Endothelial cell of umbilical vein (primary cell): ENCODE measurements around the gene TMEM270. TPM values are rescaled to one million over a fixed set of nuclear protein-coding genes. Genes with fewer than 3 reads are reported as not detected.

Experiments used
- BruUV-seq: library from RNA; stranded (reverse); fragments of 400-500 nt; replicated peaks from 2 replicates; lab custom pipeline; 2021; lab: Mats Ljungman, UMichigan
- CTCF ChIA-PET: fragments of 300-600, 350-600 bp; sonication (Branson Sonifier 250); formaldehyde crosslinking; loops from one replicate; lab custom pipeline; 2021; ENCODE audit warnings: antibody characterized with exemption, inconsistent platforms; lab: Charles Lee
- POLR2A ChIA-PET: fragments of 300-600, 350-600 bp; sonication (Branson Sonifier 250); formaldehyde crosslinking; loops from one replicate; lab custom pipeline; 2021; ENCODE audit warnings: antibody characterized with exemption, inconsistent platforms; lab: Charles Lee
- DNase-seq: peaks from one replicate; pipeline ENCODE4 v3.0.0-alpha.2; 2011; ENCODE audit warnings: low read depth, low spot score
- FAIRE-seq: peaks from 2 replicates; lab custom pipeline; 2011; peaks lifted over from hg19 to GRCh38; lab: Jason Lieb, UNC
- H2AFZ ChIP-seq: 2 replicates; pipeline ENCODE4 v1.6.0; 2012; ENCODE audit warnings: low read depth, low read length, control low read depth, inconsistent platforms
- H3K27ac ChIP-seq: 2 replicates; pipeline ENCODE4 v1.5.1; 2011; ENCODE audit warnings: low read depth, mild to moderate bottlenecking, control low read depth, low read length, moderate library complexity; ENCODE audit not compliant: insufficient read depth
- H3K27me3 ChIP-seq, 2 experiments: 2 replicates each; pipeline versions ENCODE4 v1.6.0 to v1.6.1; 2011; ENCODE audit warnings: low read length in 2 of 2, mixed read lengths in 1 of 2; ENCODE audit not compliant: control insufficient read depth in 2 of 2, insufficient read depth in 2 of 2
- H3K36me3 ChIP-seq, 2 experiments: 2 replicates in 1 of 2; 3 replicates in 1 of 2; pipeline ENCODE4 v1.5.1; 2011; ENCODE audit warnings: low read length in 2 of 2, mild to moderate bottlenecking in 1 of 2, moderate library complexity in 1 of 2; ENCODE audit not compliant: control insufficient read depth in 2 of 2, insufficient read depth in 2 of 2; ENCODE audit errors: extremely low read depth in 1 of 2
- H3K4me1 ChIP-seq: 3 replicates; pipeline ENCODE4 v1.5.1; 2011; ENCODE audit warnings: mild to moderate bottlenecking, low read length; ENCODE audit not compliant: control insufficient read depth, insufficient read depth; ENCODE audit errors: extremely low read depth
- H3K4me2 ChIP-seq: 2 replicates; pipeline ENCODE4 v1.6.1; 2011; ENCODE audit warnings: low read length, control low read depth, mixed read lengths; ENCODE audit not compliant: insufficient read depth
- H3K4me3 ChIP-seq, 3 experiments: fragments of 200-600 bp in 1 of 3; sonication (generic), shearing (Covaris generic) in 1 of 3; replicated peaks in 1 of 3; 2 replicates each; pipeline ENCODE4 v1.5.1; 2011 to 2016; ENCODE audit warnings: control low read depth in 3 of 3, low read length in 3 of 3, mild to moderate bottlenecking in 2 of 3, inconsistent platforms in 1 of 3, low read depth in 1 of 3, moderate library complexity in 1 of 3; ENCODE audit not compliant: insufficient read depth in 1 of 3
- H3K79me2 ChIP-seq: 2 replicates; pipeline ENCODE4 v1.6.0; 2012; ENCODE audit warnings: low read length, inconsistent platforms; ENCODE audit not compliant: control insufficient read depth, insufficient read depth
- H3K9ac ChIP-seq: replicated peaks from 2 replicates; pipeline ENCODE3; 2011; ENCODE audit warnings: low read length, control low read depth; ENCODE audit not compliant: insufficient read depth; ENCODE audit errors: extremely low read depth
- H3K9me1 ChIP-seq: replicated peaks from 3 replicates; pipeline ENCODE4 v1.6.0; 2011; ENCODE audit warnings: mild to moderate bottlenecking, low read length; ENCODE audit not compliant: control insufficient read depth, insufficient read depth; ENCODE audit errors: extremely low read depth
- H3K9me3 ChIP-seq: replicated peaks from 2 replicates; pipeline ENCODE4 v1.5.1; 2012; ENCODE audit warnings: low read length, inconsistent platforms; ENCODE audit not compliant: control insufficient read depth, insufficient read depth
- H4K20me1 ChIP-seq: replicated peaks from 2 replicates; pipeline ENCODE3; 2011; ENCODE audit warnings: mild to moderate bottlenecking, low read length; ENCODE audit not compliant: control insufficient read depth, insufficient read depth; ENCODE audit errors: extremely low read depth
- EZH2 ChIP-seq: IDR thresholded peaks from 2 replicates; pipeline ENCODE4 v1.6.1; 2012; ENCODE audit warnings: borderline replicate concordance, low read depth, mild to moderate bottlenecking, moderate library complexity, low read length, inconsistent platforms; ENCODE audit not compliant: severe bottlenecking
- FOS ChIP-seq: IDR thresholded peaks from 2 replicates; pipeline ENCODE4 v1.6.1; 2011; ENCODE audit warnings: mild to moderate bottlenecking, low read length, moderate library complexity, borderline replicate concordance; ENCODE audit not compliant: insufficient read depth
- JUN ChIP-seq: IDR thresholded peaks from 2 replicates; pipeline ENCODE4 v1.6.1; 2011; ENCODE audit warnings: borderline replicate concordance, low read depth; ENCODE audit not compliant: insufficient read length, insufficient read depth
- MYC ChIP-seq: IDR thresholded peaks from one replicate; pipeline ENCODE4 v1.6.1; 2011; ENCODE audit warnings: mild to moderate bottlenecking, low read depth, low read length
- POLR2A ChIP-seq: IDR thresholded peaks from 2 replicates; pipeline ENCODE4 v1.6.1; 2012; ENCODE audit warnings: low read depth, mild to moderate bottlenecking, control low read depth, low read length
- POLR2AphosphoS5 ChIP-seq: IDR thresholded peaks from 2 replicates; pipeline ENCODE4 v1.6.1; 2012; ENCODE audit warnings: low read depth, mild to moderate bottlenecking, control low read depth, low read length, moderate library complexity; ENCODE audit not compliant: insufficient read depth
- dilution Hi-C: fragments of 300-500 bp; cut with MboI; formaldehyde crosslinking; loops from one replicate; pipeline ENCODE4 v1.15.0; 2019; ENCODE audit warnings: low sequenced_read_pairs; ENCODE audit not compliant: extremely low pct_ligation_motif_present
- intact Hi-C: fragments of 100-400 bp; cut with micrococcal nuclease; formaldehyde crosslinking; loops from one replicate; pipeline ENCODE4 v1.10.0; 2022
- polyA plus RNA-seq, 4 experiments: library from polyadenylated mRNA; depleted of rRNA in 3 of 4; stranded (reverse) in 3 of 4; unstranded in 1 of 4; fragments of >200 nt; gene quantifications; 2 replicates each; pipeline versions ENCODE4 v1.2.1 to v1.2.3, GENCODE V29; 2011 to 2012; ENCODE audit warnings: missing spikeins in 1 of 4
- total RNA-seq: library from RNA; stranded (reverse); gene quantifications from 2 replicates; pipeline ENCODE4 v1.2.3, GENCODE V29; 2021
- TF ChIP-seq, protein P1 (sequence below): IDR thresholded peaks from 2 replicates; pipeline ENCODE4 v1.6.1; 2011; ENCODE audit not compliant: insufficient read depth, insufficient read length
- TF ChIP-seq, protein P2 (sequence below), 2 donors: IDR thresholded peaks; 1 replicate in 1 of 2; 2 replicates in 1 of 2; pipeline ENCODE4 v1.5.1; 2011; ENCODE audit warnings: low read length in 2 of 2, mild to moderate bottlenecking in 2 of 2, moderate library complexity in 2 of 2, control low read depth in 1 of 2, inconsistent platforms in 1 of 2, low read depth in 1 of 2; ENCODE audit not compliant: insufficient read depth in 1 of 2; ENCODE audit errors: extremely low read depth in 1 of 2

The TMEM270 gene
- total and polyA plus RNA-seq, 2 donors (not counting 3 experiments of a cell fraction or from before 2014, with no cell fraction given), result not detected

DNA sequence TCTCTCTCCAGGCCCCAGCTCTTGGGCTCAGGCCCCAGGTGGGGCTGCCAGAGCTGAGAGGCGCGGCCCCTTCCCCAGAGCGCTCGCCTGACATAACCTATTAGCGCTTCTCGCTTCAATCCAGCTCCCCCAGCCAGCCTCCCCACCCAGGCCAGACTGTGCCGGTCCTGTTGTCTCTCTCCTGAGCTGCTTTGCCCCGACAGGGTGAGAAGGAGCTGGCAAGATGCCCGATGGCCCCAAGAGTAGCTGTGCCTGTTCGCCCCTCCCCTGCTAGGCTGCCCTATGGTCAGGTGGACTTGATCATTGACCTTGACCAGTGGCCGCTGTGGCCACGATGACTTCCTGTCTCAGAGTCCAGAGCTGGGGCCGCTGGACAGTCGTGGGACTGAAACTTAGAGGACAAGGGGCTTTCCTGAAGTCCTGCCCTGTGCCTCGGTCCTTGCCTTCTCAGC, 9.1 kb downstream of the TMEM270 start:
- DNase-seq, result no peak
- POLR2A ChIA-PET, result no interaction called here
- no peak overlapping the region for H3K4me3 ChIP-seq
- no peak overlapping the region for H2AFZ ChIP-seq
- H3K4me1 ChIP-seq, result no peaks in the 10 kb centered on the region
- H3K27ac ChIP-seq, result no peak overlapping the region
- no peak overlapping the region for H3K4me2 ChIP-seq
- no peak for FAIRE-seq
- H3K79me2 ChIP-seq, result no peaks in the 10 kb centered on the region
- intact Hi-C loops (no loop called here), dilution Hi-C loops (no loop called here)
- no peaks in the 10 kb centered on the region for H3K9me3 ChIP-seq
- BruUV-seq, result no TSS peak
- no peak overlapping the region for H3K9ac ChIP-seq
- no peaks in the 10 kb centered on the region for H3K27me3 ChIP-seq
- TF ChIP-seq, protein P1, sequence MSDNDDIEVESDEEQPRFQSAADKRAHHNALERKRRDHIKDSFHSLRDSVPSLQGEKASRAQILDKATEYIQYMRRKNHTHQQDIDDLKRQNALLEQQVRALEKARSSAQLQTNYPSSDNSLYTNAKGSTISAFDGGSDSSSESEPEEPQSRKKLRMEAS, result no peak
- TF ChIP-seq MYC (no peak), FOS (no peak), POLR2A (no peak), POLR2AphosphoS5 (no peak), JUN (no peak), EZH2 (no peak)
- TF ChIP-seq, protein P2, sequence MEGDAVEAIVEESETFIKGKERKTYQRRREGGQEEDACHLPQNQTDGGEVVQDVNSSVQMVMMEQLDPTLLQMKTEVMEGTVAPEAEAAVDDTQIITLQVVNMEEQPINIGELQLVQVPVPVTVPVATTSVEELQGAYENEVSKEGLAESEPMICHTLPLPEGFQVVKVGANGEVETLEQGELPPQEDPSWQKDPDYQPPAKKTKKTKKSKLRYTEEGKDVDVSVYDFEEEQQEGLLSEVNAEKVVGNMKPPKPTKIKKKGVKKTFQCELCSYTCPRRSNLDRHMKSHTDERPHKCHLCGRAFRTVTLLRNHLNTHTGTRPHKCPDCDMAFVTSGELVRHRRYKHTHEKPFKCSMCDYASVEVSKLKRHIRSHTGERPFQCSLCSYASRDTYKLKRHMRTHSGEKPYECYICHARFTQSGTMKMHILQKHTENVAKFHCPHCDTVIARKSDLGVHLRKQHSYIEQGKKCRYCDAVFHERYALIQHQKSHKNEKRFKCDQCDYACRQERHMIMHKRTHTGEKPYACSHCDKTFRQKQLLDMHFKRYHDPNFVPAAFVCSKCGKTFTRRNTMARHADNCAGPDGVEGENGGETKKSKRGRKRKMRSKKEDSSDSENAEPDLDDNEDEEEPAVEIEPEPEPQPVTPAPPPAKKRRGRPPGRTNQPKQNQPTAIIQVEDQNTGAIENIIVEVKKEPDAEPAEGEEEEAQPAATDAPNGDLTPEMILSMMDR (IDR thresholded peaks at IDR 0.05; ENCODE audit: extremely low read depth in 1 of 2, insufficient read depth in 1 of 2, low read depth in 1 of 2, low read length in 2 of 2), result no peak
- H3K36me3 ChIP-seq, result no peaks in the 10 kb centered on the region
- H4K20me1 ChIP-seq, result no peaks in the 10 kb centered on the region
- CTCF ChIA-PET, result interaction anchor here (1.0 to 6.2 kb wide), 2 partner anchors 84 to 156 kb away, joined by 3 to 71 read pairs; partner anchors contain the start of gene ELN
- no peaks in the 10 kb centered on the region for H3K9me1 ChIP-seq
